Fibroblast of mammary gland (primary cell): ENCODE data around the gene AP1B1.

Experiments
- DNase-seq: peaks from one replicate; pipeline ENCODE4 v3.0.0-alpha.2; 2010; ENCODE audit warnings: low read depth
- H3K4me3 ChIP-seq: 2 replicates; pipeline ENCODE4 v1.5.1; 2011; ENCODE audit warnings: low read depth, mild to moderate bottlenecking, low read length, moderate library complexity; ENCODE audit not compliant: control insufficient read depth
- TF ChIP-seq, protein P1 (sequence below): conservative IDR thresholded peaks from 2 replicates; pipeline ENCODE4 v1.5.1; 2011; ENCODE audit warnings: low read depth, low read length, inconsistent platforms; ENCODE audit not compliant: control insufficient read depth, insufficient read depth

Gene AP1B1

DNA sequence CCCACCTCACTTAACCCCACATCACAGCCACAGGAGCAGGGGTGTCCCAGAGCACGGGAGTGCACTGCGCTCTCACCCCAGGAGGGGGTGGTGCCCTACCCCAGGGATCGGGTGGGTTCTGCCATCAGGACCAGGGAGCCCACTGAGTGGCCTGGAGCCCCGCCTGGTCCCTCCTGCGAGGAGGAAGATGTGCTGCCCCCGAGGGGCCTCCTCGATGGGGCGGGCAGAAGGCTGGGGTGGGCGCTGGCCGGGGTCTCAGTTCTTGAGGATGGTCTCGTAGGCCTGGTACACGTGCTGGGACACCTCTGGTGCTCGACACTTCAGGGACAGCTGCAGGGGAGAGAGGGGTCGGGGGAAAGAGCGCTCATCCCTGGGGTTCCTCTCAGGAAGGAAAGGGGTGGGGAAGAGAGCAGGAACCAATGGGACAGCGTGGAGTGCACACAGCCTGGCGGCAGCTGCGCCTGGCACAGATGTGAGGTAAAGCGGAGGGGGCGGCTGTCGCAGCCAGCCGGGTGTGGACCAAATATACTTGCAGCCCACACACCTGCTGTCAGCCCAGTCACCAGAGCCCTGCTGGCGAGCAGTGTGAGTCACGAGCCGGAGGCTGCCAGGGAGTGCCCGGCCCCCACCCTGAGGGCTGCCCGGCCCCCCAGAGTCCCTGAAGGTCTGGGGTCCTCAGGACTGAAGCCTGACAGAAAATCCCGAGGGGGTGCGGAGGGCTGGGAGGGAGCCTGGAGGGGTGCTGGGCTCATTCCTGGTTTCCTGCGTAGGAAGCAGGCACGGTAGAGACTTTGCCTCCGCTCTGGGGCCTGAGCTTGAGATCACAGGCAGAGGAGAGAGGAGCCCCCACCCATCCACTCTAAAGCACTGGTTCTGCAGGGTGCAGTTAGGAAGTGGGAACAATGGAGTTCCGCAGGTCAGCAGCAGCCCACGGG lies 59.5 kb downstream of the AP1B1 start:
- DNase-seq = no peak
- no peak overlapping the region for H3K4me3 ChIP-seq

DNA sequence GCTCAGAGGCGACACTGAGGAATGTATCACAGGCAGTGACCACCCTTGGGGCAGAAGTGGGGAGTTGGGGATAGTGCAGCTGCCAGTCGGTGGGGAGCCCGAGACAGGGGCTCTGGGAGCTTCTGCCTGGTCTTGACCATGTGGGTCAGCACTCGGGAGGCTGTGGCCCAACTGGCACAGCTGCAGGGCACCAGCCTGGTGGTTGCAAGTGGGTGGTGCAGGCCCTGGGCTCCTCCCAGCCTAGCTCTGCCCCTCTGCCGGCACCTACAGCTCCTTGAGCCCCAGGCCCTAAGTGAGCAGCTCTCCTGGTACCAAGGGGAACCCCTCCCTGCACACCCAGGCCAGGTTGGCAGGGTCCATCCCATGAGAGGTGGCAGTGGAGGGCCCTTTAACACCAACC lies 60.3 kb downstream of the AP1B1 start:
- TF ChIP-seq, protein P1, sequence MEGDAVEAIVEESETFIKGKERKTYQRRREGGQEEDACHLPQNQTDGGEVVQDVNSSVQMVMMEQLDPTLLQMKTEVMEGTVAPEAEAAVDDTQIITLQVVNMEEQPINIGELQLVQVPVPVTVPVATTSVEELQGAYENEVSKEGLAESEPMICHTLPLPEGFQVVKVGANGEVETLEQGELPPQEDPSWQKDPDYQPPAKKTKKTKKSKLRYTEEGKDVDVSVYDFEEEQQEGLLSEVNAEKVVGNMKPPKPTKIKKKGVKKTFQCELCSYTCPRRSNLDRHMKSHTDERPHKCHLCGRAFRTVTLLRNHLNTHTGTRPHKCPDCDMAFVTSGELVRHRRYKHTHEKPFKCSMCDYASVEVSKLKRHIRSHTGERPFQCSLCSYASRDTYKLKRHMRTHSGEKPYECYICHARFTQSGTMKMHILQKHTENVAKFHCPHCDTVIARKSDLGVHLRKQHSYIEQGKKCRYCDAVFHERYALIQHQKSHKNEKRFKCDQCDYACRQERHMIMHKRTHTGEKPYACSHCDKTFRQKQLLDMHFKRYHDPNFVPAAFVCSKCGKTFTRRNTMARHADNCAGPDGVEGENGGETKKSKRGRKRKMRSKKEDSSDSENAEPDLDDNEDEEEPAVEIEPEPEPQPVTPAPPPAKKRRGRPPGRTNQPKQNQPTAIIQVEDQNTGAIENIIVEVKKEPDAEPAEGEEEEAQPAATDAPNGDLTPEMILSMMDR = no peak
- DNase-seq = no peak
- no peak overlapping the region for H3K4me3 ChIP-seq

More for the DNA sequence above, 59.5 kb downstream of the AP1B1 start:
- TF ChIP-seq, protein P1 = no peak

DNA sequence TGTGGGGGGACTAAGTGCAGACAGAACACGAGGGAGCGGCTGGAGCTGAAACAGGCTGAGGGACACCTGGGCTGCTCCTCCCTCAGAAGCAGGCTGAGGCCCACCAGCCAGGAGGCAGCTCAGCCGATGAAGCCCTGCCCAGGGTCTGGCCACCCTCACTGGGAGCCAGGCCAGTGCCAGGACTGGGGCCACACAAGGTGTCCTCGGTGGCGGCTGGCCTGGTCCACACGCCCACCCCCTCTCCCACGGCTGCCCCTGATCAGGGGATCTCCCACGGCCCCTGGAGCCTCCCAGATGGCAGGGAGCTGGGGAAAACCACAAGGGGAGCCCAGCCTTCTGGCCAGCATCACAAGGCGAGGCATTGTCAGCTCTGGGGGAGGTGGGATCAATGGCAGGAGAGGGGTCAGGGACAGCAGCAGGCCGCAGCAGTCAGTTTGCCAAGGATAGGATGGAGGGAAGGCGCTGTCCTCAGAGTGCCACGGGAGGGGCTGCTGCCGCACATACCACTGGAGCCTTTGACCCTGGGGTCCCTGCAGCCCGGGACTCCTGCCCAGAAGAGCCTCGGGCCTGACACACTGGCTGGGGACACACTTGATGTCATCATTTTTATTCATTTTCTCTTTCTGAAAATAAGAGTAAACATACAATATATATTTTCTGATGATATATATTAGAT lies 61.1 kb downstream of the AP1B1 start:
- DNase-seq = no peak
- H3K4me3 ChIP-seq = no peak overlapping the region
- TF ChIP-seq, protein P1 = no peak

DNA sequence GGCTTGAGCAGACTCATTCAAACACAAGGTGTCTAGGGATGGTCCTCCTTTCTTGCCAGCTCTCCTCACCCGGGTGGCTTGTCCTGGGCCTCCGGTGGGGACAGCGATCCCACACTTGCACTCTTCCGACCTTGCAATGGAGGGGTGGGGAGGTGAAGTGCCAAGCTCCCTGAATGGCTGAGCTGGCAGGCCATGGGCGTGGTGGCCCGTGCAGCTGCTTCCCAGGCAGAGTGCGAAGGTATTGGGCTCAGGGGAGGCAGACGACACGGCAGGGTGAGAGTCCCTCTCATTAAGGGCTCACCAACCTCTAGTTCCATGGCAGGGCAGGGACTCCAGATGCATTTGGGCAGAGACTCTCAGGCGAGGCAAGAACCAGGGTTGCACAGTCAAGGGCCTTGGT lies 61.9 kb downstream of the AP1B1 start:
- no peak overlapping the region for H3K4me3 ChIP-seq
- no peak for DNase-seq
- TF ChIP-seq, protein P1 = no peak

GRCh38 chr22:29325785-29326315 lies 62.5 kb downstream of the AP1B1 start:
- TF ChIP-seq, protein P1 = no peak
- no peak overlapping the region for H3K4me3 ChIP-seq

DNA sequence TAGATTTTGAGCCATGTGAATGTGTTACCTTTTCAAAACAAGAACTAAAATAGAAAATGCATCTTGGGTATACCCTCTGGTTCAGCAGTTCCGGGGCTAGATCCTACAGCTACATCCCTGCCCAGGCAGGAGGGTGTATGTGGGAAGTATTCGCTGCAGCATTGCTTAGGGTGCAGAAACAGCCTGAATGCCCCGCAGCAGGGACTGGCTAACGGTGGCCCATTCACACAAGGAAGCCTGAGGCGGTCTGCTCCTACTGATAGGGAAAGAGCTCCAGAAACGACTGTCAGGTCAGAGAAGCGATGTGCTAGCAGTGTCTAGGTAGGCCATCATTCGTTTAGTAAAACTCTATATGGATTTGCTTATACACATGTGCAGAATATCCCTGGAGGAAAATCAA lies 63.0 kb downstream of the AP1B1 start:
- DNase-seq = no peak

More at GRCh38 chr22:29325785-29326315, 62.5 kb downstream of the AP1B1 start:
- DNase-seq = no peak

More for the DNA sequence above, 63.0 kb downstream of the AP1B1 start:
- no peak overlapping the region for H3K4me3 ChIP-seq
- TF ChIP-seq, protein P1 = no peak
